ENCODE results near the gene COL1A2.

Gene COL1A2

DNA sequence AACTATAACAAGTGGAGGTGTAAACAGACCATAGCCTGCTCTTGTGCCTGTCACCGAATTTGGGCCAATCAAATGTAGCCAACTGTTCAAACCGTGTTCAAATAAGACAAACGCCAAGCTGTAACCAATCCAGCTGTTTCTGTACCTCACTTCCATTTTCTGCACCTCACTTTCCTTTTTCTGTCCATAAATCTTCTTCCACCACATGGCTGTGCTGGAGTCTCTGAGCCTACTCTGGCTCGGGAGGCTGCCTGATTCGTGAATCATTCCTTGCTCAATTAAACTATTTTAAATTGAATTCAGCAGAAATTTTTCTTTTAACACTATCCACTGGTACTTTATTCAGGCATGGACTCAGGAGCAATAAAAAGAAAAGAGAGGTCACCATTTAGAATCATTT, 29.9 kb upstream of the COL1A2 start:
- Histone ChIP-seq H3K9ac (ENCODE audit: low read length in 2 of 2) (no peak overlapping the region), H3K4me3 (ENCODE audit: low read length in 2 of 2) (no peak overlapping the region), H3K27me3 (ENCODE audit: control insufficient read depth in 1 of 2, insufficient read depth in 2 of 2, low read length in 2 of 2) (no peaks in the 10 kb centered on the region), H3K36me3 (ENCODE audit: control insufficient read depth in 2 of 2, insufficient read depth in 2 of 2, low read length in 2 of 2) (no peaks in the 10 kb centered on the region), H3K9me3 (ENCODE audit: control insufficient read depth in 2 of 2, low read length in 2 of 2) (no peaks in the 10 kb centered on the region), H3K27ac (ENCODE audit: low read length) (no peak overlapping the region), H3K4me1 (ENCODE audit: control insufficient read depth, insufficient read depth, low read length) (peaks cover 6% of the 10 kb centered on the region)

DNA sequence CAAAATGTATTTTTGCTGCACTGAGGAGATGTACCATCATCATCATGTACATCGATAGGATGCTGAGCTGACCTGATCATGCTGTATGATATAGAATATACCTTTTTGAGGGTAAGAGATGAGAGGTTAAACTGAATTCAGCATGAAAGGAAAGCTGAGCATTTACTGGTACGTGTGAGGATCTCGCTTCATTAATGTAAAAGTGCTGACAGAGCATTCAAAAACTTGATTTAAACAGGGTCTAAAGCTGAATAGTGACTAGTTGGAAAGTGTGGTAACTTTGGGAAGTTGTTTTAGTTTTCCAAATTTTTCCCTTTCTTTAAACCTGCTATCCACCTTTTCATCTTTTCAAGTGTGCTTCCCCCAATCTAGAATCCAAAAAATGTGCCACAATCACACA, 28.5 kb upstream of the COL1A2 start:
- Histone ChIP-seq H3K9ac (ENCODE audit: low read length in 2 of 2) (no peak overlapping the region), H3K9me3 (ENCODE audit: control insufficient read depth in 2 of 2, low read length in 2 of 2) (no peaks in the 10 kb centered on the region), H3K36me3 (ENCODE audit: control insufficient read depth in 2 of 2, insufficient read depth in 2 of 2, low read length in 2 of 2) (no peaks in the 10 kb centered on the region), H3K27me3 (ENCODE audit: control insufficient read depth in 1 of 2, insufficient read depth in 2 of 2, low read length in 2 of 2) (no peaks in the 10 kb centered on the region), H3K4me1 (ENCODE audit: control insufficient read depth, insufficient read depth, low read length) (peaks cover 6% of the 10 kb centered on the region), H3K27ac (ENCODE audit: low read length) (no peak overlapping the region), H3K4me3 (ENCODE audit: low read length in 2 of 2) (no peak overlapping the region)

DNA sequence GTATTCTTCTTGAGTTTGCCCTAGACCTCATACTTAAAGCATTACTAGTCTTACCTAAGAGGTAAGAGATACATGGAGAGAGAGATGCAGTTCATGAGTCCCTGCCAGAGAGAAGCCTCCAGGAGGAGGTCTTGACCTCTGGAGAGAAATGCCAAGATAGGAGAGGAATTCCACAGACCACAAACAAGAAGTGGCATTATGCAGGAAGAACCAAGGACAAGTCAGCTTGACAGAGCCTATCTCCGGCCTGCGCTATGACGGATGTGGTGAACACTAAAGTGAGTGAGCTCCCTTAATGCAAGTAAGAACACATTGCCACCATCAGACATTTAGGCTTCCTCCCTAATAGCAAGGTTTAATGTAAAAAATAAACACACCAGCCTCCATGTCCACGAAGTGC, 27.9 kb upstream of the COL1A2 start:
- H3K9ac ChIP-seq (ENCODE audit: low read length in 2 of 2): no peak overlapping the region
- H3K27me3 ChIP-seq (ENCODE audit: control insufficient read depth in 1 of 2, insufficient read depth in 2 of 2, low read length in 2 of 2): no peaks in the 10 kb centered on the region
- no peaks in the 10 kb centered on the region for H3K9me3 ChIP-seq (ENCODE audit: control insufficient read depth in 2 of 2, low read length in 2 of 2)
- peak overlapping the region; percentile 33 for H3K27ac ChIP-seq (ENCODE audit: low read length)
- H3K36me3 ChIP-seq (ENCODE audit: control insufficient read depth in 2 of 2, insufficient read depth in 2 of 2, low read length in 2 of 2): no peaks in the 10 kb centered on the region
- no peak overlapping the region for H3K4me3 ChIP-seq (ENCODE audit: low read length in 2 of 2)
- peaks cover 6% of the 10 kb centered on the region for H3K4me1 ChIP-seq (ENCODE audit: control insufficient read depth, insufficient read depth, low read length)

DNA sequence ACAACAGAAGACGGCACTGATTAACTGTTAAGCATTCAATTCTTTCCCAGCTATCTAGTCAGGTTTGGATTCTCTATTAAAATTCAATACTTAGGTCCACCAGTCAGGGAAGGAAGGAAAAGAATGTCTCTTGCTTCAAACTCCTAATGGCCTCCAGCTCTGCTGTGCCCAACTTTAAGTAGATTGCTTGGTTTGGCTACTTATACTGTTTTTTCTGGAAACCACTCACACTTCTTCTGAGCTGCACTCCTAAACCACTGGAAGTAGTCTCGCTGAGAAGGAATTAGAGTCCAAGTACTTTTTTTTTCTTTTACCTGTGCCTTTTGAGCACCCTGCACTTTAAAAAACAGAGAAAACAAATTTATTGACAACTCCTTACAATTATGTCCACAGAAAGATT, 26.7 kb upstream of the COL1A2 start:
- Histone ChIP-seq H3K9ac (ENCODE audit: low read length in 2 of 2) (peak overlapping the region; percentile 25 to 37), H3K4me3 (ENCODE audit: low read length in 2 of 2) (peak overlapping the region; percentile 40 to 47), H3K27me3 (ENCODE audit: control insufficient read depth in 1 of 2, insufficient read depth in 2 of 2, low read length in 2 of 2) (no peaks in the 10 kb centered on the region), H3K9me3 (ENCODE audit: control insufficient read depth in 2 of 2, low read length in 2 of 2) (no peaks in the 10 kb centered on the region), H3K4me1 (ENCODE audit: control insufficient read depth, insufficient read depth, low read length) (peaks cover 6% of the 10 kb centered on the region), H3K36me3 (ENCODE audit: control insufficient read depth in 2 of 2, insufficient read depth in 2 of 2, low read length in 2 of 2) (no peaks in the 10 kb centered on the region), H3K27ac (ENCODE audit: low read length) (peak overlapping the region; percentile 80)

DNA sequence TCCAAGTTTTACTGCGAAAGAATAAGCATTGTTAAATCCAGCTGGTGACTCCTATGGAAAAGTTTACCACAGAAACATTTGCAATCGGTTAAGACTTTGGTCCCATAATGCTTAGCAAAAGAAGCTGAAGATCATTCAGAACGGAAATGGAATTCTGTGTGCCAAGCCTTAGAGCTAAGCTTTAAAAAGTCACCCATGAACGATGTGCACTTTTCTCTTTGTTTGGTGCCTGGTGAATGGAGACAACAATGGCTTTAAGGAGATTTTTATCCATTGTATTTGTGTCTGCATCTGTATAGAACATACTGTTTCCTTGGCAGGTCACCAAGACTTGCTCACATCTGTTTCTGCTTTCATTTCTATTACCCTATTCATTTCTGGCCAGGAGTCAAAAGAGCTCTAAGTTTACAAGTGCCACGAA, 26.3 kb upstream of the COL1A2 start:
- Histone ChIP-seq H3K9me3 (ENCODE audit: control insufficient read depth in 2 of 2, low read length in 2 of 2) (no peaks in the 10 kb centered on the region), H3K36me3 (ENCODE audit: control insufficient read depth in 2 of 2, insufficient read depth in 2 of 2, low read length in 2 of 2) (no peaks in the 10 kb centered on the region), H3K27ac (ENCODE audit: low read length) (peak overlapping the region; percentile 80), H3K4me3 (ENCODE audit: low read length in 2 of 2) (peak overlapping the region; percentile 40 to 47), H3K27me3 (ENCODE audit: control insufficient read depth in 1 of 2, insufficient read depth in 2 of 2, low read length in 2 of 2) (no peaks in the 10 kb centered on the region), H3K4me1 (ENCODE audit: control insufficient read depth, insufficient read depth, low read length) (peaks cover 6% of the 10 kb centered on the region), H3K9ac (ENCODE audit: low read length in 2 of 2) (peak overlapping the region; percentile 25 to 37)

- Histone ChIP-seq H3K9me3 (ENCODE audit: control insufficient read depth in 2 of 2, low read length in 2 of 2) (no peaks in the 10 kb centered on the region), H3K27me3 (ENCODE audit: control insufficient read depth in 1 of 2, insufficient read depth in 2 of 2, low read length in 2 of 2) (no peaks in the 10 kb centered on the region), H3K9ac (ENCODE audit: low read length in 2 of 2) (peak overlapping the region; percentile 73 to 79), H3K4me3 (ENCODE audit: low read length in 2 of 2) (peak overlapping the region; percentile 44 to 68), H3K4me1 (ENCODE audit: control insufficient read depth, insufficient read depth, low read length) (peaks cover 27% of the 10 kb centered on the region), H3K27ac (ENCODE audit: low read length) (peak overlapping the region; percentile 87), H3K36me3 (ENCODE audit: control insufficient read depth in 2 of 2, insufficient read depth in 2 of 2, low read length in 2 of 2) (no peaks in the 10 kb centered on the region)
Measured at GRCh38 chr7:94374231-94374630, 20.5 kb upstream of the COL1A2 start.

DNA sequence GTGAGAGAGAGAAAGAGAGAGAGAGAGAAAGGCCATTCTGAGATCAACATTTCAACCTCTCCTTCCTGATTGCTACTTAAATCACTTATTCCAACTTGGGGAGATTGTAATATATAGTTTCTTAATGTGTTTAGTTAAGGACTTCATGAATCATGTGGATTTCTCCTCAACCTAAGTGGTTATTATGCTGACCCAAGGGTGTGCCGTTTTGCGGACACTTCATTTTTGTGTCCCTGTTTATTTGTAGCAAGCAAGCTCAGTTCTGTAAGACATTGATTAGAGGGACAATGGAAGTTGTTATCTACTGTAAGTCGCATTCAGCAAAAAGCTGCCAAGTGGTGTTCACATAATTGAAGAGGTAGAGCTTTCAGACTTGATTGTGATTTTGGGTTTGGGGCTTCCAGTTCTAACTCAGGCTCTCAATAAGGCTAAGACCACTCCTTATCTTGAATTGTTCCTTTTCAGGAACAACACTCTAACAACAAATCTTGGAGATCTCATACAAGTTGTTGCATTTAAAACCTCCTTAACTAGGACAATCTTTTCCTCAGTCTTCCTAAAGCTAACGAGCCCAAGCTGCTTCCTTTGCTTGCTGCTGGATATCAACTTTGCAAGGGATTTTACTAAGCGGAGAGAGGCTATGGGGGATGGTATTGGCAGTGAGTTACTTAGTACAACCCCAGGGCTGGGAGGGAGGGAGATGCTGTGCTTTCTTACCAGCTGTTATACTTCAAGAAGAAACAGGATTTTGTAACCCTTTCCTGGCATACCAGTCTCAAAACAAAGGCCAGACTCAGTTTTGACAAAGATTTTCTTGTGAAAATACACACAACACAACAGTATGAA, 19.8 kb upstream of the COL1A2 start:
- H3K4me3 ChIP-seq (ENCODE audit: low read length in 2 of 2): peak overlapping the region; percentile 44 to 68

GRCh38 chr7:94375691-94376090, 19.0 kb upstream of the COL1A2 start:
- Histone ChIP-seq H3K27ac (ENCODE audit: low read length) (peak overlapping the region; percentile 87), H3K4me1 (ENCODE audit: control insufficient read depth, insufficient read depth, low read length) (peaks cover 27% of the 10 kb centered on the region), H3K9ac (ENCODE audit: low read length in 2 of 2) (peak overlapping the region; percentile 68 to 79), H3K36me3 (ENCODE audit: control insufficient read depth in 2 of 2, insufficient read depth in 2 of 2, low read length in 2 of 2) (no peaks in the 10 kb centered on the region), H3K27me3 (ENCODE audit: control insufficient read depth in 1 of 2, insufficient read depth in 2 of 2, low read length in 2 of 2) (no peaks in the 10 kb centered on the region), H3K9me3 (ENCODE audit: control insufficient read depth in 2 of 2, low read length in 2 of 2) (no peaks in the 10 kb centered on the region), H3K4me3 (ENCODE audit: low read length in 2 of 2) (peak overlapping the region; percentile 44 to 68)

More for the DNA sequence above, 19.8 kb upstream of the COL1A2 start:
- Histone ChIP-seq H3K9ac (ENCODE audit: low read length in 2 of 2) (peak overlapping the region; percentile 73 to 79), H3K27ac (ENCODE audit: low read length) (peak overlapping the region; percentile 87), H3K36me3 (ENCODE audit: control insufficient read depth in 2 of 2, insufficient read depth in 2 of 2, low read length in 2 of 2) (no peaks in the 10 kb centered on the region), H3K4me1 (ENCODE audit: control insufficient read depth, insufficient read depth, low read length) (peaks cover 27% of the 10 kb centered on the region), H3K9me3 (ENCODE audit: control insufficient read depth in 2 of 2, low read length in 2 of 2) (no peaks in the 10 kb centered on the region), H3K27me3 (ENCODE audit: control insufficient read depth in 1 of 2, insufficient read depth in 2 of 2, low read length in 2 of 2) (no peaks in the 10 kb centered on the region)

DNA sequence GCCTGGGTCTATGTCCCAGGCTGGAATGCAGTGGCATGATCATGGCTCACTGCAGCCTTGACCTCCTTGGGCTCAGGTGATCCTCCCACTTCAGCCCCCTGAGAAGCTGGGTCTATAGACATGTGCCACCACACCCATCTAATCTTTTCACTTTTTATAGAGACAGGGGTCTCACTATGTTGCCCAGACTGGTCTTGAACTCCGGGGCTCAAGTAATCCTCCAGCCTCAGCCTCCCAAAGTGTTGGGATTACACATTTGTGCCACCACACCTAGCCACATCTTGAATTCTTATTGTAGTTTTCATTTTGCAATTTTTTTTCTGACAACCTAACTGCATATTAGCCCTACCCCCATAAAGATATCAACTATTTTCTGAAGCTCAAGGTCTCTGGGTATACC, 18.4 kb upstream of the COL1A2 start:
- H3K9me3 ChIP-seq (ENCODE audit: control insufficient read depth in 2 of 2, low read length in 2 of 2): no peaks in the 10 kb centered on the region
- H3K27ac ChIP-seq (ENCODE audit: low read length): peak overlapping the region; percentile 68
- no peaks in the 10 kb centered on the region for H3K27me3 ChIP-seq (ENCODE audit: control insufficient read depth in 1 of 2, insufficient read depth in 2 of 2, low read length in 2 of 2)
- H3K9ac ChIP-seq (ENCODE audit: low read length in 2 of 2): no peak overlapping the region
- H3K36me3 ChIP-seq (ENCODE audit: control insufficient read depth in 2 of 2, insufficient read depth in 2 of 2, low read length in 2 of 2): no peaks in the 10 kb centered on the region
- H3K4me1 ChIP-seq (ENCODE audit: control insufficient read depth, insufficient read depth, low read length): peaks cover 27% of the 10 kb centered on the region
- no peak overlapping the region for H3K4me3 ChIP-seq (ENCODE audit: low read length in 2 of 2)

DNA sequence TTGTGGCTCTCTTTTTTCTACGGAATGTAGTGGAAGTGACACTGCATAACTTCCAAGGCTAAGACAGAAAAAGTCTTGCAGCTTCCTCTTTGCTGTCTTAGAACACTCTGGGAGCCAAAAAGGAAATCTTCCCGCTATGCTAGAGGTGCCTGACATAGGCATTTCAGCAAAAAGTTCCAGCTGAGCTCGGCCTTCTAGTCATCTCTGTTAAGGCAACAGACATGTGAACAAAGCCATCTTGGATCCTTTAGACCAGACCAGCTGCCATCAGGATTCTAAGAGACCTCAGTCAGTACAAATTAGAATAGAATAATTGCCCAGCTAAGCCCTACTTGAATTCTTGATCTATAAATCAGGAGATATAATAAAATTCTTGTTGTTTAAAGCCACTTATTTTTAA, 16.3 kb upstream of the COL1A2 start:
- Histone ChIP-seq H3K9ac (ENCODE audit: low read length in 2 of 2) (no peak overlapping the region), H3K4me3 (ENCODE audit: low read length in 2 of 2) (no peak overlapping the region), H3K36me3 (ENCODE audit: control insufficient read depth in 2 of 2, insufficient read depth in 2 of 2, low read length in 2 of 2) (no peaks in the 10 kb centered on the region), H3K9me3 (ENCODE audit: control insufficient read depth in 2 of 2, low read length in 2 of 2) (no peaks in the 10 kb centered on the region), H3K4me1 (ENCODE audit: control insufficient read depth, insufficient read depth, low read length) (peaks cover 27% of the 10 kb centered on the region), H3K27ac (ENCODE audit: low read length) (no peak overlapping the region), H3K27me3 (ENCODE audit: control insufficient read depth in 1 of 2, insufficient read depth in 2 of 2, low read length in 2 of 2) (no peaks in the 10 kb centered on the region)

GRCh38 chr7:94380264-94380663, 14.4 kb upstream of the COL1A2 start:
- no peaks in the 10 kb centered on the region for H3K27me3 ChIP-seq (ENCODE audit: control insufficient read depth in 1 of 2, insufficient read depth in 2 of 2, low read length in 2 of 2)
- H3K9ac ChIP-seq (ENCODE audit: low read length in 2 of 2): no peak overlapping the region
- no peaks in the 10 kb centered on the region for H3K9me3 ChIP-seq (ENCODE audit: control insufficient read depth in 2 of 2, low read length in 2 of 2)
- H3K27ac ChIP-seq (ENCODE audit: low read length): no peak overlapping the region
- H3K4me1 ChIP-seq (ENCODE audit: control insufficient read depth, insufficient read depth, low read length): peaks cover 19% of the 10 kb centered on the region
- no peak overlapping the region for H3K4me3 ChIP-seq (ENCODE audit: low read length in 2 of 2)
- H3K36me3 ChIP-seq (ENCODE audit: control insufficient read depth in 2 of 2, insufficient read depth in 2 of 2, low read length in 2 of 2): no peaks in the 10 kb centered on the region

Measured in stomach smooth muscle (tissue), 2 donors.